ENCODE data around the gene SNX9. TPM values are rescaled to one million over a fixed set of nuclear protein-coding genes. Genes with fewer than 3 reads are reported as not detected.
"Not testable (repeated sequence)": the region's sequence is repeated elsewhere in the genome, so short reads cannot be mapped to it uniquely, and the experiment has no call there.

The SNX9 gene
- total RNA-seq, 1 donor from 2014 or later, result 72.3 TPM

GRCh38 chr6:157830354-157831017 lies 7.4 kb downstream of the SNX9 start:
- no peak for DNase-seq (ENCODE audit: extremely low read depth, low read depth, low spot score)

GRCh38 chr6:157831018-157831369 lies 7.9 kb downstream of the SNX9 start:
- DNase-seq (ENCODE audit: extremely low read depth, low read depth, low spot score), result no peak

- DNase-seq (ENCODE audit: extremely low read depth, low read depth, low spot score), result no peak
Observed at GRCh38 chr6:157831424-157832249, 8.6 kb downstream of the SNX9 start.

- DNase-seq (ENCODE audit: extremely low read depth, low read depth, low spot score), result no peak
Observed at GRCh38 chr6:157832250-157832967, 9.4 kb downstream of the SNX9 start.

GRCh38 chr6:157834549-157834948 lies 11.5 kb downstream of the SNX9 start:
- no peak for DNase-seq (ENCODE audit: extremely low read depth, low read depth, low spot score)

- no peak for DNase-seq (ENCODE audit: extremely low read depth, low read depth, low spot score)
Observed at GRCh38 chr6:157838718-157839430, 15.8 kb downstream of the SNX9 start.

- DNase-seq (ENCODE audit: extremely low read depth, low read depth, low spot score), result no peak
Observed at GRCh38 chr6:157839606-157840005, 16.6 kb downstream of the SNX9 start.

GRCh38 chr6:157840261-157840660 lies 17.2 kb downstream of the SNX9 start:
- no peak for DNase-seq (ENCODE audit: extremely low read depth, low read depth, low spot score)

GRCh38 chr6:157840776-157841175 lies 17.7 kb downstream of the SNX9 start:
- DNase-seq (ENCODE audit: extremely low read depth, low read depth, low spot score), result no peak

- DNase-seq (ENCODE audit: extremely low read depth, low read depth, low spot score), result no peak
Observed at GRCh38 chr6:157841211-157841840, 18.3 kb downstream of the SNX9 start.

GRCh38 chr6:157842212-157842611 lies 19.2 kb downstream of the SNX9 start:
- no peak for DNase-seq (ENCODE audit: extremely low read depth, low read depth, low spot score)

GRCh38 chr6:157844196-157844595 lies 21.1 kb downstream of the SNX9 start:
- not testable (repeated sequence) for DNase-seq (ENCODE audit: extremely low read depth, low read depth, low spot score)

- DNase-seq (ENCODE audit: extremely low read depth, low read depth, low spot score), result no peak
Observed at GRCh38 chr6:157845493-157846259, 22.6 kb downstream of the SNX9 start.

GRCh38 chr6:157847846-157848245 lies 24.8 kb downstream of the SNX9 start:
- no peak for DNase-seq (ENCODE audit: extremely low read depth, low read depth, low spot score)

- no peak for DNase-seq (ENCODE audit: extremely low read depth, low read depth, low spot score)
Observed at GRCh38 chr6:157848693-157849092, 25.6 kb downstream of the SNX9 start.

- no peak for DNase-seq (ENCODE audit: extremely low read depth, low read depth, low spot score)
Observed at GRCh38 chr6:157849288-157850017, 26.4 kb downstream of the SNX9 start.

GRCh38 chr6:157850030-157850429 lies 27.0 kb downstream of the SNX9 start:
- no peak for DNase-seq (ENCODE audit: extremely low read depth, low read depth, low spot score)

GRCh38 chr6:157853018-157853805 lies 30.2 kb downstream of the SNX9 start:
- no peak for DNase-seq (ENCODE audit: extremely low read depth, low read depth, low spot score)
